GM18502 (cell line): ENCODE results near the gene BTNL9.
"Not testable (repeated sequence)": the region's sequence is repeated elsewhere in the genome, so short reads cannot be mapped to it uniquely, and the experiment has no call there.

Source experiments
- ATAC-seq: cut with Tn5 transposase; IDR thresholded peaks from one replicate; pipeline ENCODE4 v1.9.1; 2021; ENCODE audit warnings: mild to moderate bottlenecking; ENCODE audit not compliant: unreplicated experiment, poor library complexity

The BTNL9 gene

DNA sequence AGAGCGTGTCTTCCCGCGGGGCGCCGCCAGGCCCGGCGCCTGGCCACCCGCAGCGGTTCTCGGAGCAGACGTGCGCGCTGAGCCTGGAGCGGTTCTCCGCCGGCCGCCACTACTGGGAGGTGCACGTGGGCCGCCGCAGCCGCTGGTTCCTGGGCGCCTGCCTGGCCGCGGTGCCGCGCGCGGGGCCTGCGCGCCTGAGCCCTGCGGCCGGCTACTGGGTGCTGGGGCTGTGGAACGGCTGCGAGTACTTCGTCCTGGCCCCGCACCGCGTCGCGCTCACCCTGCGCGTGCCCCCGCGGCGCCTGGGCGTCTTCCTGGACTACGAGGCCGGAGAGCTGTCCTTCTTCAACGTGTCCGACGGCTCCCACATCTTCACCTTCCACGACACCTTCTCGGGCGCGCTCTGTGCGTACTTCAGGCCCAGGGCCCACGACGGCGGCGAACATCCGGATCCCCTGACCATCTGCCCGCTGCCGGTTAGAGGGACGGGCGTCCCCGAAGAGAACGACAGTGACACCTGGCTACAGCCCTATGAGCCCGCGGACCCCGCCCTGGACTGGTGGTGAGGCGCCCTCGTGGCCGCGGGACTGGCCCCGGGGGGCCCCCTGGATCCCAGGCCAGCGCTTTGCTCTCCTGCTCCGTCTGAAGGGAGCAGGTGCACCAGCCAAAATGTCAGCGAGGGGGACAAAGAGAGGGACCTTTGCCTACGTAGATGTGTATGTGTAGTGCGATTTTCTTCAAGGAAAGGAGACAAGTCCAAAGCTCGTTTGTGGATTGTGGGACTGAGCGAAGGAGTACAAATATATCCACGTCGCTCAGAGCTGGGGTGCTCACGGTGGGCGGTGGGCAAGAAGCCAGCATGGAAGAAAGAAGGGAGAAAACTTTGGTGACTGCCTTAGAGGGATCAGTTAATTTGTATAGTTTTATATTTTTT is 19.5 kb downstream of the BTNL9 start:
- ATAC-seq: no peak

DNA sequence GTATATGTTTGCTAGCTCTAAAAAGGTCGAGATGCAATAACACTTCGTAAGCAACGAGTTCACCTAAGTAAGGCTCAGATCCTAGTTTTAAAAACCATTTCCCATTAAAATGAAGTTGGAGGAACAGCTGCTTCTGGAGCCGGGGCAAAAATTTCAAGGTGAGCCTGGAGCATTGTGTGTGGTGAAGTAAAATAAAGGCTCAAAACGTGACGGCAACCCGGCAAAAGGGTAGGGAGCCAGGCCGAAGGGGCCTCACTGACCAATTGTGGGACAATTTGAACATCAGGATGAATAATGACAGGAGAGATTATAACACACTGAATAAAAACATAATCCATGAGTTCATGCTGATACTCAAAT is 20.1 kb downstream of the BTNL9 start:
- ATAC-seq: no peak

DNA sequence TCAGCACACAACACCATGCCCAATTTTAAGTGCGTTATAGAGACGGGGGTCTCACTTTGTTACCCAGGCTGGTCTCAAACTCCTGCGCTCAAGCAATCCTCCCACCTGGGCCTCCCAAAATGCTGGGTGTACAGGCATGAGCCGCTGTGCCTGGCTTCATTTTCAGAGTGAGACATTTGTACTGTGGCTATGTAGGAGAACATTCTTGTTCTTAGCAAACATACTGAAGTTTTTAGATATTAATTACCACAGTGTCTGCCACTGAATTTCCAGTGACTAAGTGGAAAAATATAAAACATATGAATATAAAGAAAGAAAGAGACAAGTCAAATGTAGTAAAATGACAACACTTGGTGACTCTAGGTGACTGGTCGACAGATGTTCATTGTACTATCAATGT is 20.9 kb downstream of the BTNL9 start:
- ATAC-seq: no peak

DNA sequence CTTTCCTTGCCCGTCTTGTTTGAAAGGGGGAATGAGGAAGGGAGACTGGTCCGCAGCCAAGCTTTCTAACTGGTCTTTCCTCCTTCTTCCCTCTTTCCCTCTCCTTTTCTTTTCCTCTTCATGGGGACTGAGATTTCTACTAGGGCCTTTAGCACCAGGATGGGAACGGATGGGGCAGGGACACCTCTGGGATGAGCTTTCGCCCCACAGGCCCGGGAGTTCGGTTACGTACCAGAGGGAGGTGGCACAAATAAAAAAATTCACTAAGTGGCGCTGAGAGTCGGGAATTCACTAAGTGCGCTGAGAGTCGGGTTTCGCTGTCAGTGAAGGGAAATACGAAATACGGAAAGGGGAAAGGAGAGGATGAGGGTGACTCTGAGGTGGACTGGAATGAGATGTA is 21.6 kb downstream of the BTNL9 start:
- ATAC-seq: no peak

DNA sequence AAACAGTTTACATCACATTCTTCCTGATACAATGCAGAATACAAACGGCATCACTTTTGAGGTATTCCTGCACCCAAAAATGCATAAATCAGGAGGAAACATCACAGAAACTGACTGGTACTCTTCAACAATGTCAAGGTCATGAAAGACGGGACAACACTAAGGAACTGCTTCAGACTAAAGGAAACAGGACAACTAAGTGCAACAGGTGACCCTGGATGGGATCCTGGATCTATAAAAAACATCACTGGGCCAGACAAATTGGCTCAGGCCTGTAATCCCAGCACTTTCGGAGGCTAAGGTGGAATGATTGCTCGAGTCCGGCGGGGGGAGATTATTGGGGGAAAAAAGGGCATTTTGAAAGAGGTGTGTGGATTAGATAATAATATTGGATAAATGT is 22.6 kb downstream of the BTNL9 start:
- ATAC-seq: no peak

DNA sequence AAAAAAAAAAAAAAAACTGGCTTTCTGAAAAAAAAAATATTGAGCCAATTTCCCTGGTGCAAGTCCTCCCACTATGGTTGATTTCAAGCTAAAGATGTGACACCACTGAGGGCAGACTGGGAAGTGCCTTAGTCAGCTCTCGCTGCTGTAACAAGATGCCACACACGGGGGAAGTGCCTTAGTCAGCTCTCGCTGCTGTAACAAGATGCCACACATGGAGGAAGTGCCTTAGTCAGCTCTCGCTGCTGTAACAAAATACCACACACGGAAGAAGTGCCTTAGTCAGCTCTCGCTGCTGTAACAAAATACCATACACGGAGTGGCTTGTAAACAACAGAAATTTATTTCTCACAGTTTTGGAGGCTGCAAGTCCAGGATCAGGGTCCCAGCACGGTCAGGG is 23.4 kb downstream of the BTNL9 start:
- ATAC-seq: no peak

DNA sequence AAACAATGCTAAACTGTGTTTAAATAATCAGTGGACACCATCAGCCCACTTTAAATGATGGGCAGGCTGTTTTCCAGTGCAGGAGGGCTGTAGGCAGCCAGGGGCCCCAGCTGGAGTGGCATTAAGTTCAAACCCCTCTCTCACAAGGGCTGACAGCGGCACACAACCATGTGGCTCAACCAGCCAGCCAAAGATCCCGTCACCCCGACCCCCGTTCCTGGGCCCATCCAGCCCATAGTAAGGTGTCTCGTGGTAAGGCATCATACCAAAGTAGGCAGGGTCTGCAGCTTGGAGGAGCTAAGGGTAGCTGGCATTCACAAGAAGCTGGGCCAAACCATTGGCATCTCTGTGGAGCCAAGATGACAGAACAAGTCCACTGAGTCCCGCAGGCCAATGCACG is 24.9 kb downstream of the BTNL9 start:
- no peak for ATAC-seq

DNA sequence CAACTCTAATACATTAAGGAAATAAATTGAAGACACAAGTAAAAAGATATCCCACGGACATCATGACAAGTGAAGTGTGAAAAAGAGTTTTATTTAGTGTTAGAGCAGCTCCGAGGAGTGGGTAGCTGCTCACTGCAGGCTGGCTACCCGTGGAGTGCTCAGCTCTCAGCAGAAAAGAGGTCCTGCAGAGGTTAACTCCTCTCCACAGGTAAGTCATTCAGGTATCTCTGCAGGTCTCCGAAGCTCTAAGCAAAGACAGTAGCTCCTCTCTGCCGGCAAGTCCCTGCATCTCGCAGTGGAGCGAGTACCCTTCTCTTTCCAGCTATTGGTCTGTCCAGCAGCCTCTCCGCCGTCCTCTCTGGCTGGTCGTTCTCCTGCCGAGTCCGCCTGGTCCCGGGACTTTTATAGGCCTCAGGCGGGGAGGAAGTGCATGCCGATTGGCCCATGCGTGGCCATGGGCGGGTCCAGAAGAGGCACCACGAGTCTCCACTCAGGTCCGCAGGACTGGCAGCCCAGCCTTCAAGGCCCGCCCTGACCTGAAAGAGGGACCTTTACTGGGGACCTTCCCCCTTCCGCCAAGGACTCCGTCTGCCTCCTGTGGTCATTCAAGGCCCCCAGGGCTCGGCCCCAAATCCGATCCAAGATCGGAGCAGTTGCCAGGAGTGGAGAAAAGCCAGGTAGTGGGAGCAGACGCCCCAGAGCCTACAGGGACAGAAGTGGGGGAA is 29.9 kb downstream of the BTNL9 start:
- no peak for ATAC-seq

DNA sequence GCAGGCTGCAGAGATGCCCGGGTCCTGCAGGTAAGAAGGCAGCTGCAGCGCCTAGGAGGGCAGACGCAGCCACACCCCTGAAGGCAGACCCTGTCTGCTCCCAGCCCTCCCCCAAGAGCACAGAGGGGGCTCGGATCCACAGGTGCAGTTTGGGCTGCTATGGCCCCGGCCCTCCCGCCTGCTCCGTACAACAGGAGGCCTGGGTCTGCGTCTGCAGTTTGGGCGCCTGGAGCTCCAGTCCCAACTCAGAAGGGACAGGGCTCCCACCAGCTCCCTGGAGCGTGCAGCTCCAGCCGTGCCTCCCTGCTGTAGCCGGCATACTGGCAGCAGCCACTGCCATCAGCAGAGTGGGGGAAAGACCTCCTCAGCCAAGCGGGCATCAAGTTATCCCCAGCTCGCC is 30.5 kb downstream of the BTNL9 start:
- no peak for ATAC-seq

DNA sequence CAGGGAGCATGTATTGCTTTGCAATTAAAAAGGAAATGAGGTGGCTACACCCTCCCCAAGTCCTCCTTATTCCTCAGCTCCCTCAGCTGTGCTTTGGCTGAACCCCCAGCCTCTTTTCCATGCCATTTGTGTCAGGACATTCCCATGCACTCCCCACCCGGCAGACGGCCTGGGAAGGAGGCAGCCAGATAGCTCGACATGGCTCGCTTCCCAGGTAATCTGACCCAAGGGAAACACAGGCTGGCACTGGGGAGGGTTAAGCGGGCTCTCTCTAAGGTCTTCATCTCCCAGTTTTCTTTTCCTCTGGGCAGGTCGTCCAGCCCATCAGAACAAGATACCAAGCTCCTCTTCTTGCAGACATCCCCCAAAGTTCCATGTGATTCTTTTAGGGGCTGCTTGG is 31.2 kb downstream of the BTNL9 start:
- no peak for ATAC-seq

DNA sequence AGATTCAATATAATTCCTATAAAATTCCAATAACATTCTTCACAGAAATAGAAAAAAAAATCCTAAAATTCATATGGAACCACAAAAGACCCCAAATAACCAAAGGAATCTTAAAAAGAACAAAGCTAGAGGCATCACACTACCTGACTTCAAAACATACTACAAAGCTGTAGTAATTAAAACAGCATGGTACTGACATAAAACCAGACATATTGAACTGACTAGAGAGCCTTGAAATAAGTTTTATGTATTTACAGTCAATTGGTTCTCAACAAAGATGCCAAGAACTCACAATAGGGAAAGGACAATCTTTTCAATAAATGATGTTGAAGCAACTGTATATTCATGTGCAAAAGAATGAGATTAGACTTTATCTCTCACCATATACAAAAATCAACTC is 36.9 kb downstream of the BTNL9 start:
- ATAC-seq: no peak

DNA sequence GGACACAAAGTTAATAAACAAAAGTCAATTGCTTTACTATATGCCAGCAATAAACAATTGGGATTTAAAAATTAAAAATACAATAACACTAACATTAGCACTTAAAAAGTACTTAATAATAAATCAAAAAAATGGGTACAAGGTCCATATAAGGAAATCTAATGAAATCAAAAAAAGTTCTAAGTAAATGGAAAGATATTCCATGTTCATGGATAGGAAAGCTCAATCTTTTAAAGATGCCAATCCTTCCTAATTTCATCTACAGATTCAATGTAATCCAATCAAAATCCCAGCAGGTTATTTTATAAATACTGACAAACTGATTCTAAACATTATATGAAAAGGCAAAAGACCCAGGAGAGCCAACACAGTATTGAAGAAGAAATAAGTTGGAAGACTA is 41.9 kb downstream of the BTNL9 start:
- ATAC-seq: no peak

DNA sequence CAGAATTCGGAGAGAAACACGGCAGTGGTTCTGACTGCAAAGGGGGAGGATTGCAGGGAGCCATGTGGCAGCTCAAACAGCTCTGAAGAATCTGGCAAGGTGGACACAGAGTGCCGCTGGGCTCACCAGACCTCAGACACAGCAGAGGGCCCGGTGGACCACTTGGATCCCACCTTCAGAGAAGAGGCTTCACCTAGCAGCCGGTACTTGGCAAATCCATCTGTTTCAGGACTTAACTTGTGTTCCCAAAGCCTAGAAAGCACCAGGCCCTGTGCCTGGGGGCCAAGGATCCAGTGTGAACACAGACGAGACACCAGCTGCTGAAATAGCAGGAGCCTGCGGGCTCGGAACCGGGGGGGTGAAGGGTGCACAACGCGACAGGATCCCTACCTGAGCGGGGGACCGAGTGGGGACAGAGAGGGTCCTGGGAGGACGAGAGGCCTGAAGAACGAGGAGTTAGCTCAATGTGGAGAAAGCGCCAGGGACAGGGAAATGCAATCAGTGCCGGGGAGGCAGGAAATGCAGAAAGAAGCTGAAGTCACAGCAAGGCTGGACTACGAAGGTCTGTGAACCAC is 44.6 kb downstream of the BTNL9 start:
- no peak for ATAC-seq

DNA sequence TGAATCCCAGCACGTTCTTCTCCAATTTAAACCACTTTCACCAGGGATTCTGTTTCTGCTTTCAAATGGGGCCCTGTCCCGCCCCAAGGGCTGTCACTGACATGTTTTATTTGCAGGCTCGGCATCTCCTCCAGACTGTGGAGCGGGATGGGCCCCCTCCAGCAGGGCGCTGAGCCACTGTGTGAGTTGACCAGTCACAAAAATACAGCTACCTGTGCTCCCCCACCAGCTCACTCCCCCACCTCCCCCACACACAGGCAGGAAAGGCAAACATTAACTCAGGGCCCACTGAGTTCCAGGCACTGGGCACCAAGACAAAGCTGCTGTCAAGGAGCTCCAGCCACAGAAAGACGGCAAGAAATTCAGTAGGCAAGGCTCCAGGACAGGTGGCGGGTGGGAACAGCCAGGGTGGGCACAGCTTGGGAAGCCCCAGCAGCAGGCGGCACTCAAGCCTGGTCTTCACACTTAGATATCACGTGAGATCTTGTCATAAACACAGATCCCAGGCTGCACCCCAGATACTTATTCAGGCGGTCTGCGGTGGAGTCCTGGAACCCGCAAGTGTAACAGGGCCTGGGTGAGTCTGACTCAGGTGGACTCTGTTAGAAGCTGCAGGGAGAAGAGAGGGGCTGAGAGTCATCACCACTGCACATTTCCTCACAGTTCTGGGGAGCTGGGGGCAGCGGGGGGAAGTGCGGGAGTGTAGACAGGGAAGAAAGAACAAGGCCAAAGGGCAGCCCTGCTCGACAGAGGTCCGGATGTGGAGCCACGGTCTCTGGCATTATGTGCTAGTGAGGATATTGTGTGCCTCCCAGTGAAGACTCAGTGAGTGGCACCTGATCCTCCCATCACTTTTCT is 46.2 kb downstream of the BTNL9 start:
- no peak for ATAC-seq

DNA sequence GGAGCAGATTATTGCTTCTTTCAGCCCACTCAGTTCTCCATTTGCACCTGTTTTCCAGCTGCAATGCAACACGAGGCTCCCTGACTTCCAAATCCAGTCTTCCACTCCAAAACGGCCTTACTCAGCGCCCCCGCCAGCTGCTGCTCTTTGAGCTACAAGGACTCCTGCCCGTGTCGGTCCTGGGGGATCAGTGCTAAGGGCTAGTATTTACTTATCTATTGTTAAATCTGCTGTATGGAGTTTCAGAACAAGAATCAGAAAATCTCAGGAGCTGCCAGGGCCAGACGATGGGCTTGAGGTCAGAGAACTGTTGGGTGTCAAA is 46.8 kb downstream of the BTNL9 start:
- ATAC-seq: no peak

DNA sequence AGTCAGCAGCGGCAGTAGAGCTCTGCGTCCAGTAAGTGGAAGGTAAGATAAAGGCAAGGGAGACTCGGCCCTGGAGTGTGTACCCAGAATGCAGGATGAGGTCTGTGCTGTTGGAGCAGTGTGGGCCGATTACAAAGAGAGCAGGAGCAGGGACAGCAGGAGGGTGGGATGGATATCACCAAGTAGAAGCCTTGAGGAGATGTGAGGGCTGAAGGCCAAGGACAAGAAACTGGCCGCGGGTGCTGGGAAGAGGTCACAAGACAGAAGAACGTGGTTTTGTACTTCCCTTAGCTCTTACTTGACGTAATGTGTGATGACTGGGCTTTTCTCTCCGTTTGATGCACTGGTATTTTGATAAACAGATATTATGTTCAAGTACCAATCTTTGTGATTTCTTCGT is 47.2 kb downstream of the BTNL9 start:
- ATAC-seq: no peak

DNA sequence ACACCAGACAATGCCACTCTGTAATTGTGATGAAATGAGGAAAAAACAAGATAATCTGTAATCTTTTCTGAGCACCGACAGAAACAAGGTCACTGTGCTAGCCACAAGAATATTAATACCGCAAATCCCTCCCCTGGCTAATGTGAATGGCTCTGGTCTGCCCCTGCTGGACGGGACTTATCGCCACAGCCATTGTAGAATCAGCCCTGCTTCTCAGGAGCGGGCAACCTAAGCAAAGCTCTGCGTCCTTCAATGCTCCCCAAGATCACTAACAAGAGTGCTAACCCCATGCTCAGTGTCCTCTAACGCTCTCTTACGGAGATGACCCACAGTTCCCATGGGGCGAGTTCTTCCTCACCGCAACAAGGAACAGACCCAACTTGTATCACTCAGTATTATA is 48.2 kb downstream of the BTNL9 start:
- no peak for ATAC-seq

DNA sequence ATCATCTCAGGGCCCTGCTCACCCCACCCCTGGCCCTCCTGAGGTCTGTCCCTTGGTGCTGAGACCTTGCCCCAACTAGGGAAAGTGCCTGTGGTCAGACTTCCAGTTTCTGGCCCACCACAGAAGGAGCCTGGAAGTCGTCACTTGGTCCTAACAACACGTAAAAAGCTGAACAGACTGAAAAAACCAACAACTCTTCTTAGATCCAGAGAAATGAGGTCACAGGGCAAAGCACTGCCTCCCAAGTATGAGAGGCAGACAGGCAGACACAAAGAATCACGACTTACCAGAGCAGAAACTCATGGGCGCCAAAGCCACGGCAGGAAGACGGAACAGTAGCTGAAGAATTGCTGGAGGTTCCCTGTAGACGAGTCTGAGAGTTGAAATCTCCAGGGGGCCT is 52.4 kb downstream of the BTNL9 start:
- ATAC-seq: no peak

DNA sequence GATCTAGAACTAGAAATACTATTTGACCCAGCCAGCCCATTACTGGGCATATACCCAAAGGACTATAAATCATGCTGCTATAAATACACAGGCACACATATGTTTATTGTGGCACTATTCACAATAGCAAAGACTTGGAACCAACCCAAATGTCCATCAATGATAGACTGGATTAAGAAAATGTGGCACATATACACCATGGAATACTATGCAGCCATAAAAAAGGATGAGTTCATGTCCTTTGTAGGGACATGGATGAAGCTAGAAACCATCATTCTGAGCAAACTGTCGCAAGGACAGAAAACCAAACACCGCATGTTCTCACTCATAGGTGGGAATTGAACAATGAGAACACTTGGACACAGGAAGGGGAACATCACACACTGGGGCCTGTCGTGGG is 55.1 kb downstream of the BTNL9 start:
- ATAC-seq: not testable (repeated sequence)

DNA sequence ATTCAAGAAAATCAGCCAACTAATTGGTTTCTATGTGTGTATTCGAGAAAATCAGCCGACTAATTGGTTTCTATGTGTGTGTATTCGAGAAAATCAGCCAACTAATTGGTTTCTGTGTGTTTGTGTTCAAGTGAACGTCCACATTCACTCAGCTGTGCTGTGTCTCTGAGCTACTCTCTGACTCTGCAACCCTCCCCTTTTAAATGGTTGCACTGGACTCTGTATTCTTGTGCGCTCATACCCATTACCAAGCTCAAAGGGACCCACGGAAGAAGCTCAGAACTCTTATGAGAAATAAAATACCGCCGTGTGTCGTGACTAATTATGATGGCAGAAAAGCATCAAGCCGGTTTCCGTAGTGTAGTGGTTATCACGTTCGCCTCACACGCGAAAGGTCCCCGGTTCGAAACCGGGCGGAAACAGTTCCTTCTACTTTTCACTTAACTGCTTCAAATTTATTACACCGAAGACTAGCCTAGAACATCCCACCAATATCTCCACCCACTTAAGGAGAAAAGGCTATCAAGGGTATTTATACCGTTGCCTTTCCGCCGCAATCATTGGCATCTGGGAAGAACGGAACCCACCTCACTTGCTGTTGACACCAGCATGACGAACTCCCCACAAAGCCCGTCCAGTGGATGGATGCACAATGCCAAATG is 56.8 kb downstream of the BTNL9 start:
- ATAC-seq: not testable (repeated sequence)
